ENCODE measurements around the gene OST4.
"Not testable (repeated sequence)": the region's sequence is repeated elsewhere in the genome, so short reads cannot be mapped to it uniquely, and the experiment has no call there.

The OST4 gene

DNA sequence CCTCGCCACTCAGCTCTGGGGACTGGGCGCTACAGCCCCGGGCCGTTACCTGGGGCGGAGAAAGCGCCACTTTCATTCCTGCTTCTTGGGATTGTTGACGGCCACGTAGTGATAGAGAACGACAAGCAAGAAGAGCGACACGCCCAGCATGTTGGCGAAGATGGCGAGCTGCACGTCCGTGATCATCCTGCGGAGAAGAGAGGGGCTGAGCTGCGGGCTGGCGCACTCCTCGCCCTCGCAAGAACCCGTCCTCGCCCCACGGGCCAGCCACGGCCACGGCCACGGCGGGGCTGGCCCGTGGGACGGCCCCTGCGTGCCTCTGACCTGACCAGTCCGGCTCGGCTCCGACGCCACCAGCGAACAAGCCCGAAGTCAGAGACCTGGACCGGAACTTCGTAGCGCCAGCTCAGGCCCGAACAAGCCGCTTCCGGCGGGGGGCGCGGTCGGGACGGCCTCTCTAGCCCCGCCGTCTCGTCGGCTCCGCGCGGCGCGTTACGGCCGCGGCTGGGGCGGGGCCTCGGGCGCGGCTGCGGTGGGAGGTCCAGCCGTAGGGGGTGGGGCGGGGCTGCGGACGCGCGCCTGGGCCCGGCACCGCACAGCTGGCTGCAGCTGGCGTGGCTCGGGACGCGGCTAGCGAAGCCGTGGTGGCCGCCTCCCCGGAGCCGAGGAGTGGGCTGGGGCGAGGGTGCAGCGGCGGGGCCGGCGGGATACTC is at the start of gene OST4:
TSS of gene OST4 (minus strand) at position 378 of the 713 bp plus-strand sequence.
- DNase-seq, result peak; percentile 93

DNA sequence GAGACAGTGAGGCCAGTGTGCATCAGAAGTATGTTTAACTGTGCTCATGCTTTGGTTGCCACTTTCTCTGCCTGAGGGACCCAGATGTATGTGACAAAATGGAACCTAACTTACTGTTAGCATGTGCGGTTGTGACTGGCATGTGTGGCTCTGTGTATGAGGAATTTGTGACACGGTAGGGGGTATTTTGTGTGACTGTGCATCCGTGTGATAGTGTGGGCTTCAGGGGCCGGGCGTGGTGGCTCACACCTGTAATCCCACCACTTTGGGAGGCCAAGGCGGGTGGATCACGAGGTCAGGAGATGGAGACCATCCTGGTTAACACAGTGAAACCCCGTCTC is 47.8 kb upstream of the OST4 start:
- DNase-seq, result not testable (repeated sequence)

DNA sequence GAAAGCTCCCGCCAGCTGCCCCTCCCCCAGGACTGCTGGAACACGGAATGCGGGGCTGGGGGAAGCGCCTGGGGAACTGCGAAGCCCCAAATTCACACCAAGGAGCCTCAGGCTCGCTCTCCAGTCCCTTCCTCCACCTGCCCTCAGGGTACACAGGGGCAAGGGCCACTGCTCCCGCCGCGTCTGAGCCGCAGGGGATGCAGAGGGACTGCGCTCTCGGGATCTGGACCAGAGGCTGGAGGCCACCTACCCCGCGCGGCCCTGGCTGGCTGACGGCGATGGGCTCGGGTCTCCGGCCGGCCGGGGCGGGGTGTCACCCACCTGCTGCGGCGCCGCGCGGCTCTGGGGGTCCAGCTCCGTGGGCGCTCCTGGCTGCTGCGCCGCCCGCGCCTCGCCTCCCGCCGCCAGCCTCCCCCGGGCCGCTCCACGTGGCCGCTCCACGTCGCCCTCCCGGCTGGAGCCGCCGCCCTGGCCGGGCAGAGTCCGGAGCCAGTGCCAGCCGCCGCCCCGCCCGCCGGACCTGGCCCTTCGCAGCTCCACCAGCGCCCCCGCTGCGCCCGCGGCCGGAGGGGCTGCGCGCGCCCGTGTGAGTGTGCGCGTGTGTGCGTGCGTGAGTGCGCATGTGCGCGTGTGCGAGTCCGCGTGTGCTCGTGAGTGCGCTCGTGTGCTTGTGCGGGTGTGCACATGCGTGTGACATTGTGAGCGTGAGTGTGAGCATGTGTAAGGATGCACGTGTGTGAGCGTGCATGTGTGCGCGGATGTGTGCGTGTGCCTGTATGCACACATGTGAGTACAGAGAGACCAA is 47.3 kb upstream of the OST4 start, which contains the start of gene CGREF1:
TSS of gene CGREF1 (minus strand) at position 604 of the 805 bp plus-strand sequence. CDS start 14,762 bp downstream, outside the sequence.
- DNase-seq, result no peak

DNA sequence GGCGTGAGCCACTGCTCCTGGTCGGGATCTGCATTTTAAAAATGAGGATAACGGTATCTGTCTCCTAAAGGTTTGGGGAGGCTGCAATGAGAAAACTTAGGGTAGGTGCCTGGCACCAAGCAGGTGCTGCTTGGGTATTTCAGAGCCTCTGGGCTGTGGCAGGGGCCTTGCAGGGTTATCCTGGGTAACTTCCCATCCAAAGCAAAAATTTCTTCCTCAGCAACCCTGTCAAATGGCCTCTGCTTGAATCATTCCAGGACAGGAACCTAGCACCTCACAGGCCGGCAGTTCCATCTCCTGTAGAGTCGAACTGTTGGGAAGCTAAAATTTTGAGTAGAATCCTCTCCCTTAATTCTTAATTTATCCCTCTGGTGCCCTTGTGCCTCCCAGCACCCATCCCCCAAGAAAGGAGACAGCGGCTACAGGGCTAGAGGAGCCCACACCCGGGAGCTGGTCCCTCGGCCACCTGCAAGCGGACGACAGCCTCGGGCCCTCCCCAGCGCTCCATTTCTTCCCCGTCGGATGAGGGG is 46.6 kb upstream of the OST4 start:
- no peak for DNase-seq

DNA sequence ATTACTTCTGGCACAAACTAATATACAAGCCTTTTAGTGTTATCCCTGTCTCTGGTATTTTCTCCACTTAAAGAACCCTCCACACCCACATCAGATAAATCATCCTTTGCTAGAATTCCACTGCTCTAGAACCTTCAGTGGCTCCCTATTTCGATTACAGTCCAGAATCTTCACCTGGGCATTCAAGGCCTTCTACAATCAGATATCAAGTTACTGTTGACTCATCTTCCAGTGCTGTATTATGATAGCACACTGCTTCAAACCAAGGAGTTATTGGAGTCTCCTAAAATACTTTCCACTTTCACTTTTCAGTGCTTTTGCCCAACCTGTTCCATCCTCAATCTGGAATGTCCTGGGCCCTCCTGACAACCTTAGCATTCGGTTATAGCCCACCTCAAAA is 44.1 kb upstream of the OST4 start:
- DNase-seq, result no peak

DNA sequence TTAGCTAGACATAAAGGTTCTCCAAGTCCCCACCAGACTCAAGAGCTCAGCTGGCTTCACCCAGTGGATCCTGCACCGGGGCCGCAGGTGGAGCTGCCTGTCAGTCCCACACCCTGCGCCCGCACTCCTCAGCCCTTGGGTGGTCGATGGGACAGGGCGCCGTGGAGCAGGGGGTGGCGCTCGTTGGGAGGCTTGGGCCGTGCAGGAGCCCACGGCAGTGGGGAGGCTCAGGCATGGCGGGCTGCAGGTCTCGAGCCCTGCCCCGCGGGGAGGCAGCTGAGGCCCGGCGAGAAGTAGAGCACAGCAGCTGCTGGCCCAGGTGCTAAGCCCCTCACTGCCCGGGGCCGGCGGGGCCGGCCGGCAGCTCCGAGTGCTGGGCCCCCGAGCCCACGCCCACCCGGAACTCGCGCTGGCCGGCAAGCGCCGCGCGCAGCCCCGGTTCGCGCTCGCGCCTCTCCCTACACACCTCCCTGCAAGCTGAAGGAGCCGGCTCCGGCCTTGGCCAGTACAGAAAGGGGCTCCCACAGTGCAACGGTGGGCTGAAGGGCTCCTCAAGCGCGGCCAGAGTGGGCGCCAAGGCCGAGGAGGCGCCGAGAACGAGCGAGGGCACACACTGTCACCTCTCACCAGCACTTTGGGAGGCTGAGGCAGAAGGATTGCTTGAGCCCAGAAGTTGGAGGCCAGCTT is 40.1 kb upstream of the OST4 start:
- DNase-seq, result not testable (repeated sequence)

DNA sequence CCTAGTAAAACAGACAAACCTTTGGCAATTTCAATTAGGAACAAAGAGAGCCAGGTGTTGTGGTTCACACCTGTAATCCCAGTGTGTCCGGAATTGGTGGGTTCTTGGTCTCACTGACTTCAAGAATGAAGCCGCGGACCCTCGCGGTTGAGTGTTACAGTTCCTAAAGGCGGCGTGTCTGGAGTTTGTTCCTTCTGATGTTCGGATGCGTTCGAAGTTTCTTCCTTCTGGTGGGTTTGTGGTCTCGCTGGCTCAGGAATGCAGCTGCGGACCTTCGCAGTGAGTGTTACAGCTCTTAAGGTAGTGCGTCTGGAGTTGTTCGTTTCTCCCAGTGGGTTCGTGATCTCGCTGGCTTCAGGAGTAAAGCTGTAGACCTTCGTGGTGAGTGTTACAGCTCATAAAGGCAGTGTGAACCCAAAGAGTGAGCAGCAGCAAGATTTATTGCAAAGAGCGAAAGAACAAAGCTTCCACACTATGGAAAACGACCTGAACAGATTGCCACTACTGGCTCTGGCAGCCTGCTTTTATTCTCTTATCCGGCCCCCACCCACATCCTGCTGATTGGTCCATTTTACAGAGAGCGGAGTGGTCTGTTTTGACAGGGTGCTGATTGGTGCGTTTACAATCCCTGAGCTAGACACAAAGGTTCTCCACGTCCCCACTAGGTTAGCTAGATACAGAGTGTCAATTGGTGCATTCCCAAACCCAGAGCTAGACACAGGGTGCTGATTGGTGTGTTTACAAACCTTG is 39.3 kb upstream of the OST4 start:
- not testable (repeated sequence) for DNase-seq

DNA sequence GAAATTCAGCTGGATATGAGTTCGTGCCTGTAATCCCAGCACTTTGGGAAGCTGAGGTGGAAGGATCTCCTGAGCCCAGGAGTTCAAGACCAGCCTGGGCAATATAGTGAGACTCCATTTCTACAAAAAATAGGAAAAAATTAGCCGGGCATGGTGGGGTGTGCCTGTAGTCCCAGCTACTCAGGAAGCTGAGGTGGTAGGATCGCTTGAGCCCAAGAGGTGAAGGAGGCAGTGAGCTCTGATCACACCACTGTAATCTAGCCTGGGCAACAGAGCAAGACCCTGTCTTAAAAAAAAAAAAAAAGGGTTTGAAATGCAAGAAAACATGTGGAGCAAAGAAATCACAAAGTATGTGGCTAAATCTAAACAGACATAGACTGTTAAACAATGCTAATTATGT is 37.6 kb upstream of the OST4 start:
- DNase-seq, result no peak

DNA sequence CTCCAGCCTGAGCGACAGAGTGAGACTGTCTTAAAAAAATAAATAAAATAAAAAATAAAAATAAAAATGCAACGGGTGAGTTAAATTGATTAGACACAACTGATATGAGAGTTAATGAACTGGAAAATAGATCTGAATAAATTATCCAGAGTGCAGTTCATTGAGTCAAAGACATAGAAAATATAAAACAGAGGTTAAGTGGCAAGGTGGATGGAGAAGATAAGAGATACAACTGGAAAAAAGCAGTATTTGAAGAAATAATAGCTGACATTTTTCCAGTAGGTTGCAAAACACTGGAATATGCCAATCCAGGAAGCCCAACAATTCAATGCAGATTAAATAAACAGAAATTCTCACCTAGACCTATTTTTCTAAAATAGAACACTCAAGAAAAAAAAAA is 36.8 kb upstream of the OST4 start:
- no peak for DNase-seq

DNA sequence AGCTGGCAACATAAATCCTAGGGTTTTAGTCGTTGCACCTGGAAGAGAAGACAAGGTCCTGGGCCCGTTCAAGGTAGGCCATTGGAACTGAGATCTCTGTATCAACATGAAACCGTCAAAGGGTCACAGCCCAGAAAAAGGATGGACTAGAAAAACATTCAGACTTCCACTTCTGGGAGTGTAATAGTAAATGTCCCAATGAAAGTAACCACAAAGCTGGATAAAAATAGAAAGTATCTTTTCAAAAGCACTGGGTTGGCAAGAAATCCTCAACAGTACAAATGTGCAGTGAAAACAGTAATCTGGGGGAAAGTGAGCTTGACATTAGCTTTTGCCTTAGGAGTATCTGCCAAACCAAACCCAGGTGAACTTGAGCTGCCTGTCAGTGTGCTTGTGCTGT is 34.5 kb upstream of the OST4 start:
- DNase-seq, result no peak

DNA sequence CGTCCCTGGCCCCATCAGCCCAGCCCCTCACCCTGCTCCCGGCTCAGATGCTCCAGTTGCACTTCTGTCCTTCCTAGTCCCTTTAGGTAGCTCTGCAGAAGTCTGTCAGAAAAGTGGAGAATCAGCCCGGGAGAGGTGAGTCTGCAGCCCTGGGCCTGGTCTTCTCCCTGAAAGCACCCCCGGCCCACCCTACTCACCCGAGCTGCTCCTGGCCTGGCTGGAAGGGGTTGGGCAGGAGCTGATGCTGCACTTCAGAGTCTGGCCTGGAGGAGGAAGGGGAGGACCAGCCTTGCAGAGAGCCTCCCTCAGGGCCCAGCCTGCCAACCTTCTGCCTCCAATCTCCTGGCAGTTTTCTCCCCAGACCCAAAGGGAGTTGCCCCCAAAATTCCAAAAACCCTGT is 30.9 kb upstream of the OST4 start:
- no peak for DNase-seq

DNA sequence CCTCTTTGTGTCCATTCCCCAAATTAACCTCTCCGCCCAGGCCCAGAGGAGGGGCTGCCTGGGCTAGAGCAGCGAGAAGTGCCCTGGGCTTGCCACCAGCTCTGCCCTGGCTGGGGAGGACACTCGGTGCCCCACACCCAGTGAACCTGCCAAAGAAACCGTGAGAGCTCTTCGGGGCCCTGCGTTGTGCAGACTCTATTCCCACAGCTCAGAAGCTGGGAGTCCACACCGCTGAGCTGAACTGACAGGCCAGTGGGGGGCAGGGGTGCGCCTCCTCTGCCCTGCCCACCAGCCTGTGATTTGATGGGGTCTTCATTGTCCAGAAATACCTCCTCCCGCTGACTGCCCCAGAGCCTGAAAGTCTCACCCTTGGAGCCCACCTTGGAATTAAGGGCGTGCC is 28.6 kb upstream of the OST4 start:
- DNase-seq, result no peak

DNA sequence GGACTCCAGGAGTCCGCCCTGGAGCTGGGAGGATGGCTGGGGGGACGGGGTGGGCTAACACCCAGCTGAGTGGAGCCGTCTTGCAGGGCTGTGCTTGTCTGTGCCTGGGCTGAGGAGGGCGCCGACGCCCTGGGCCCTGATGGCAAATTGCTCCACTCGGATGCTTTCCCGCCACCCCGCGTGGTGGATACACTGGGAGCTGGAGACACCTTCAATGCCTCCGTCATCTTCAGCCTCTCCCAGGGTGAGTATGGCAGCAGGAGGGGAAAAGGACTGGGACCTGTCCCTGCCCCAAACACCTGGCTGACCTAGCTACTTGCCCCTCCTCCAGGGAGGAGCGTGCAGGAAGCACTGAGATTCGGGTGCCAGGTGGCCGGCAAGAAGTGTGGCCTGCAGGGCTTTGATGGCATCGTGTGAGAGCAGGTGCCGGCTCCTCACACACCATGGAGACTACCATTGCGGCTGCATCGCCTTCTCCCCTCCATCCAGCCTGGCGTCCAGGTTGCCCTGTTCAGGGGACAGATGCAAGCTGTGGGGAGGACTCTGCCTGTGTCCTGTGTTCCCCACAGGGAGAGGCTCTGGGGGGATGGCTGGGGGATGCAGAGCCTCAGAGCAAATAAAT is 28.0 kb upstream of the OST4 start:
- no peak for DNase-seq

DNA sequence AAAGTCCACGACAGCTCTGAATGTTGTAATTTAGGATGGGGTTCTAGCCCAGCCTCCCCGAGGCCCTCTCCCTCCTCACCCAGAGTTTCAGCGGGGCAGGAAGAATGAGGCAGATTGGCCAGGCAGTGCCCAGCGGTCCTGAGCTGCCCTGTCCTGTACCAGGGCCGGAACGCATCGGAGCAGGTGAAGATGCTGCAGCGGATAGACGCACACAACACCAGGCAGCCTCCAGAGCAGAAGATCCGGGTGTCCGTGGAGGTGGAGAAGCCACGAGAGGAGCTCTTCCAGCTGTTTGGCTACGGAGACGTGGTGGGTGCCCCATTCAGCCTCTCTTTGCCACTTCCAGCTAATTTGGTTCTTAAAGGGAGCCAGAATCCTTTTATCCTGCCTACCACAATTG is 25.9 kb upstream of the OST4 start:
- DNase-seq, result no peak

DNA sequence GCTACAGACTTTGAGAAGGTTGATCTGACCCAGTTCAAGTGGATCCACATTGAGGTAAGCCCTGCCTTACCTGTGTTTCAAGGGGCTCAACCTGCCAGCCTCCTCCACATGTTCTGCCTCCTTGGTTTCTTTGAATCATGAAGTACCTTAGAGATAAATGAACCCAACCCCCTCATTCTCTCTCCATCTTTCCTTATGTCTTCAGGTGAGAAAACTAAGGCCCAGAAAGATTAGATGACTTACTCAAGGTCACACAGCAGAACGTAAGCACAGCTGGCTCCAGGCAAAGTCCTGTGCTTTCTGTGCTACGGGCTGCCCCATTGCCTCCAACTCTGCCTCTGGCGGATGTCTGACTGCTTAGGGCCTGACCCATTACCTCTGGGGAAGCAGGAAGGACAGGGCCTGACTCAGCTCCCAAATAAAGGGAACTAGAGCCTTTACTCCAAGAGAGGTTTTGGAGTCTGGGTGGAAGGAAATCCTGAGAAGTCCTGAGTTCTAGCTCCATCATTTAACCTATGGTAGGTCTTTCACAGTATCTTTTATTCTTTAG is 25.4 kb upstream of the OST4 start:
- no peak for DNase-seq

DNA sequence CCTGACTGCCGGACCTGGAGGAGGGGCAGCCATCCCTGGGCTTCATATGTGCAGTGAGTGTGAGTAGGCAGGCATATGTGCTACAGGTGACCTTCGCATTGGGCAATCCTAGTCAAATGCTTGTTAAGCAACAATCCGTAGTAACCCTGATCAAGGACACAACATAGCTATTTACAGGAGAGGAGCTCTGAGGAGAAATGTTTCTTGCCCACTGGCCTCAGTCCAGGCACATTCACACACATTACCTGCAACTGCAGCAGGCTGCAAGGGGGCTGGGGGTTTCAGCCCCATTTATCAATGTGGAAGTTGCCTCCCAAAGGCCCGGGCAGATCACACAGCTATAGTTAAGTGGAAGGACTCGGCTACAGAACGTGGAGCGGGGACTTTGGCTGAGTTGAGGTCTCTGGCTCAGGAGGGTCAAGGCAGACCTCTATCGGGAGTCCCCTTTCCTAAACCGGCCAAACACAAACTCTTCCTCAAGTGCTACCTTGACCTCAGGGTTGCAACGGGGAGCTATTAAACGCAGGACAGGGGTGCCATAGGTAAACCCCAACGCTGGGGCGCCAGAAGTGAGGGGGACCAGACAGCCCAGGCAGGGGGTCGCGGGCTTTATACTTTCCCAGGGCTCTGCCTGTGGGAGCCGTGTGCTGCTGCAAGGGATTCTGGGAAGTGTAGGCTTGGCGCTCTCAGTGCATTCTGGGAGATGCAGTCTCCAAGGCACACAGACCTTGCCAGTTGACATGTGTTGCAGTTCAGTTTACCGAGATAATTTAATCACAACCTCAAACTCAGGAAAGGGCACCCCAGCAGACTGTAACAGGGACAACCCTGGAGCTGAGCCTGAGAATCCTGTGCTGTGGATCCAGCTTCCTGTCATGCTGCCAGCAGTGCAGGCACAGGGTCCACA is 24.5 kb upstream of the OST4 start:
- no peak for DNase-seq

DNA sequence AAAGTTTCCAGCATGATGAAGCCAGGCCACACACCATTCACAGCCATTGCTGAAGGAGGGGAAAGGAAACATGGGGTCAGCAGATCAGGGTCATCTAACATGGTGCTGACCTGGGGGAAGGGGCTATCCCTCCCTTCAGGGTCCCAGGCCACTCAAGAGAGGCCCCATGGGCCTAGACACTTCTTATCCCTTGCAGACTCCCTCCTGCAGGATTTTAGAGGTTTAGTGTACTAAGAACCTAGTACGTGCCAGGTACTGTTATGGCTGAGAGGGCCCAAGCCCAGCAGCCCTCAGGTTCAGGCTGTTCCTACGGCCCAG is 23.9 kb upstream of the OST4 start:
- no peak for DNase-seq

DNA sequence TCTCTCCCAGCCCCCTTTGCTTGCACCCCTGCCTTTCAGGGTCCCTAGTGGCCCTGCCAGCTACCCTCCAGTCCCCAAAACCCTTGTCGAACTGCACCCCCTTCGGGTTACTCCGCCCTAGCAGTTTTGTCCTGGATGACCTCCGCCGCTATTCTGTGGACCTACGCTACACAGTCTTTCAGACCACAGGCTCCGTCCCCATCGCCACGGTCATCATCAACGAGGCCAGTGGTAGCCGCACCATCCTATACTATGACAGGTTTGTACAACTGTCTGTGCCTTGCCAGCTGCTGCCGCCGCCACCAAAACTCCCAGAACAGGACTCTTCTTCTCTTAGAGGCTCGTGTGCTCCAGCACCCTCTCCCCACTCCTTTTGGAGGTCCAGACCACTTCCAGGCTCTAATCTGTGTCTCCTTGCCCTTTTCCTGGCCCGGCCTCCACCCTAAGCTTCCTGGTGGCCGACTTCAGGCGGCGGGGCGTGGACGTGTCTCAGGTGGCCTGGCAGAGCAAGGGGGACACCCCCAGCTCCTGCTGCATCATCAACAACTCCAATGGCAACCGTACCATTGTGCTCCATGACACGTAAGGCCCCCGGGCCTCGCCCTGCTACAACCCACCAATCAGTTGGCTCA is 23.0 kb upstream of the OST4 start:
- DNase-seq, result no peak

DNA sequence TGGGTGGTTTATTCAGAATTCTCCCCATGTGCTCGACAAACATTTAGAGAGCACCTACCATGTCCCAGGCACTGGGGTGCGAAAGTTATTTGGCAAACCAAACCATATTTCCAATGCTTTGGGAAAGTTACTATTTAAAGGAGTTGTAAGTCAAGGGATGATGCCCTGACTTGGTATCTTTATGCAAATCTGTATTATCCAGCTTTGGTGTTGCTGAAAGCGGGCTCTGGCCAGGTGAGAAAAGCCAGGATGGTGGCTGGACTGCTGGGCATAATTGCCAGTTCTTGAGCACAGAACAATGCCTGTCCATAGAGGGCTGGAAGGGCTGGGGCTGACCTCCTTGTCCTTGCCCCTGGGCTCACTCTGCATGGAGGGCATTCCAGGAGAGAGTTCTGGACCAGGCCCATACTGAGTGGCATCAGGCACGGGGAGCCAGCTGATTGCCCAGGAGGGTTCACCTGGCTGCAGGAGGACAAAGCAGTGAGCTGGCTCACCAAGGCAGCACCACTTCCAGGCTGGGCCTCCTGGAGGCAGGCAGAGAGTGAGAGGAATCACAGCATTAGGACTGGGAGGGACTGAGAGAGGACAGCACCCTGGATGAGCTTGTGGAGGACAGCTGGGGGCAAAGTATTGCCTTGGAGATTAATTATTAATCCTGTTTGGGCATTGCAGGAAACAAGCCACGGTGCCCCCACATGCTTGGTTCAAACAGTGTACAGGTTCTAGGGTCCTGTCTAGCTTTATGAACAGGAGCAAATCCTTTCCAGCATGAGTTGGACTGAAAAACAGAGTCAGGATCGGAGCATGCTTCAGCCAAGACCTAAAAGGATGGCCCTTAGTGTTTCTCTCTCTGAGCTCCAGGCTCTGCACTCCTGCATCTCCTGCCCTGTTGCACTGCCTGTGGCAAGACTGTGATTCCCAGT is 22.2 kb upstream of the OST4 start:
- DNase-seq, result no peak

Data from NCI-H510A (cell line).